HepG2 (cell line): ENCODE results near the gene PALM. TPM values are rescaled to one million over a fixed set of nuclear protein-coding genes. Genes with fewer than 3 reads are reported as not detected.

ENCODE experiments used
- MLX ChIP-seq: IDR thresholded peaks from 2 replicates; pipeline ENCODE4 v1.6.1; 2016
- SOX6 ChIP-seq, 2 experiments: fragments of 450-650 bp in 1 of 2; sonication (generic) in 1 of 2; formaldehyde crosslinking in 1 of 2; IDR thresholded peaks; 2 replicates each; pipeline versions ENCODE4 v1.4.0 to v1.6.1; 2017 to 2020; ENCODE audit warnings: antibody characterized with exemption in 1 of 2, mild to moderate bottlenecking in 1 of 2, missing genetic modification reagents in 1 of 2
- TFE3 ChIP-seq: IDR thresholded peaks from 2 replicates; pipeline ENCODE4 v1.6.1; 2016
- ZBTB40 ChIP-seq, 2 experiments: fragments of 450-650 bp in 1 of 2; sonication (generic) in 1 of 2; formaldehyde crosslinking in 1 of 2; IDR thresholded peaks; 2 replicates each; pipeline versions ENCODE4 v1.6.1 to v1.8.0; 2016 to 2022; ENCODE audit warnings: antibody characterized with exemption in 1 of 2, mild to moderate bottlenecking in 1 of 2, missing genetic modification reagents in 1 of 2
- ZBTB44 ChIP-seq: sonication (generic); formaldehyde crosslinking; IDR thresholded peaks from 2 replicates; pipeline ENCODE4 v1.4.0; 2020; ENCODE audit warnings: missing genetic modification reagents
- ZHX2 ChIP-seq, 2 experiments: sonication (generic) in 1 of 2; formaldehyde crosslinking in 1 of 2; IDR thresholded peaks; 2 replicates each; pipeline versions ENCODE4 v1.6.1 to v1.9.0; 2014 to 2022; ENCODE audit warnings: antibody characterized with exemption in 1 of 2, borderline replicate concordance in 1 of 2, inconsistent platforms in 1 of 2, low read depth in 1 of 2, missing genetic modification reagents in 1 of 2
- ZNF878 ChIP-seq: sonication (generic); formaldehyde crosslinking; IDR thresholded peaks from 2 replicates; pipeline ENCODE4 v1.8.1; 2023; ENCODE audit warnings: mild to moderate bottlenecking, missing genetic modification reagents, moderate library complexity
- polyA plus RNA-seq, 8 experiments: library from polyadenylated mRNA; depleted of rRNA in 3 of 8; stranded (reverse) in 7 of 8; unstranded in 1 of 8; fragments of >200 nt; fragmentation: Illumina TruSeq in 4 of 8; extraction: Trizol in 4 of 8; gene quantifications; 2 replicates each; pipeline versions ENCODE4 v1.2.1 to v1.2.3, GENCODE V29; 2011 to 2016; ENCODE audit warnings: low read depth in 4 of 8, missing spikeins in 1 of 8, mixed read lengths in 1 of 8; ENCODE audit not compliant: insufficient read depth in 1 of 8
- total RNA-seq, 5 experiments: library from RNA; depleted of rRNA; stranded (reverse); fragments of >200 nt; fragmentation: Illumina TruSeq; extraction: Trizol; gene quantifications; 2 replicates each; pipeline ENCODE4 v1.2.3, GENCODE V29; 2016; ENCODE audit warnings: low read depth in 1 of 5

PALM gene
- total and polyA plus RNA-seq, 2 of the 13 experiments (the other 11 are each of a cell fraction or from before 2014, with no cell fraction given), result 4.0 to 9.7 TPM

DNA sequence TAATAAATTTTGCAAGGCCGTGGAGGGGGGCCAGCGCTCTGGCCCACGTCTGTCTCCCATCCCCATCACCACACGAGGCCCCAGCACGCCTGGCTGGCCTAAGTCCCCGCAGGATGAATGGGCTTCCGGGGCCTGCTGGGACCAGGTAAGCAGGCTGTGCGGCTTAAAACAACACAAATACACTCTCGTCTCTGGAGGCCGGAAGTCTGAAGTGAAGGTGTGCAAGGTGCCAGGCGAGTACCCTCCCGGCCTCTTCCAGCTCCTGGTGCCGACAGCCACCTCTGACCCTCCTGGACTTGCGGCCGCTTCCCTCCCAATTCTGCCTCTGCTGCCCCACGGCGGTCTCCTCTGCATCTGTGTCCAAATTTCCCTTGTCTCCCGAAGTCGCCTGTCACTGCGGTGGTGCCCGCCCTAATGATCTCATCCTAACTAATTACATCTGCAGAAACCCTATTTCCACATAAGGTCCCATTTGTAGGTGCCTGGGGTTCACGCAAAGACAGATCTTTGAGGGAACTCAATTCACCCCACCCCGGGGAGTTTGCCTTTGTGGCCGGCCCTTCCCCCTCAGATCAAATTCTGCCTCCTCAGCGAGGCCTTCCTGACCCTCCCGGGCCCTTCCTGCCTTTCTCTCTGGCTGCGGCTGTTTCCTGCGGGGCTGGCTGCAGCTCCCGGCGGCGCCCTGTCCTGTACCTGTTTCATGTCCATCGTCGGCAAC lies 80.4 kb downstream of the PALM start (continued):
- TF ChIP-seq MLX (peak; percentile 43; the same call in 1 of the 2 replicates), ZBTB40 (IDR thresholded peaks at IDR 0.05) (no peak), ZBTB40 (CRISPR knock-in tag; IDR thresholded peaks at IDR 0.05) (no peak), SOX6 (IDR thresholded peaks at IDR 0.05) (no peak), SOX6 (CRISPR knock-in tag; IDR thresholded peaks at IDR 0.05) (peak; percentile 35; the same call in 1 of the 2 replicates), TFE3 (CRISPR knock-in tag) (no peak), ZNF878 (CRISPR knock-in tag) (0 out of 2 replicates have a peak, but pooled peaks have one; percentile 67), ZHX2 (IDR thresholded peaks at IDR 0.05; ENCODE audit: low read depth) (no peak), ZHX2 (CRISPR knock-in tag; IDR thresholded peaks at IDR 0.05; ENCODE audit: borderline replicate concordance) (no peak), ZBTB44 (no peak)
